ENCODE measurements around the gene OXSR1.

GRCh38 chr3:38149708-38150107, 15.6 kb upstream of the OXSR1 start:
- TF ChIP-seq REST (IDR thresholded peaks at IDR 0.05; ENCODE audit: unreplicated experiment) (no peak), CTCF (conservative IDR thresholded peaks at IDR 0.05; ENCODE audit: low read depth in 2 of 2) (no peak)
